ENCODE measurements around the gene TCP11L2. TPM values are rescaled to one million over a fixed set of nuclear protein-coding genes. Genes with fewer than 3 reads are reported as not detected.

The TCP11L2 gene
- total and polyA plus RNA-seq, 9 of the 15 experiments (the other 6 are each of a cell fraction or from before 2014, with no cell fraction given) = 0.39 to 4.5 (median 1.3) TPM

GRCh38 chr12:106292339-106292738, 10.2 kb upstream of the TCP11L2 start (continued):
- TF ChIP-seq ZBTB40 (IDR thresholded peaks at IDR 0.05) = no peak
- TF ChIP-seq ZBTB40 (CRISPR knock-in tag; IDR thresholded peaks at IDR 0.05) = no peak
- no peak for TF ChIP-seq ZSCAN32 (CRISPR knock-in tag; IDR thresholded peaks at IDR 0.05)
- TF ChIP-seq ZNF57 (CRISPR knock-in tag; IDR thresholded peaks at IDR 0.05) = no peak
- no peak for TF ChIP-seq RREB1 (CRISPR knock-in tag; IDR thresholded peaks at IDR 0.05)
- no peak for TF ChIP-seq ZBTB17 (CRISPR knock-in tag; IDR thresholded peaks at IDR 0.05)
- no peak for TF ChIP-seq ARID2 (IDR thresholded peaks at IDR 0.05)
